HepG2 (cell line): ENCODE results near the gene ANAPC5. TPM values are rescaled to one million over a fixed set of nuclear protein-coding genes. Genes with fewer than 3 reads are reported as not detected.

Experiments
- CBFB ChIP-seq: sonication (generic); formaldehyde crosslinking; IDR thresholded peaks from 2 replicates; pipeline ENCODE4 v1.4.0; 2020; ENCODE audit warnings: missing genetic modification reagents
- MAFG ChIP-seq: sonication (generic); formaldehyde crosslinking; IDR thresholded peaks from 2 replicates; pipeline ENCODE4 v1.5.1; 2020; ENCODE audit warnings: mild to moderate bottlenecking, missing genetic modification reagents
- MED1 ChIP-seq: sonication (generic); formaldehyde crosslinking; IDR thresholded peaks from 2 replicates; pipeline ENCODE4 v1.4.0; 2020; ENCODE audit warnings: missing genetic modification reagents
- MYNN ChIP-seq: sonication (generic); formaldehyde crosslinking; IDR thresholded peaks from 2 replicates; pipeline ENCODE4 v1.4.0; 2020; ENCODE audit warnings: mild to moderate bottlenecking, low read depth, missing genetic modification reagents
- SNAI1 ChIP-seq: sonication (generic); formaldehyde crosslinking; IDR thresholded peaks from 2 replicates; pipeline ENCODE4 v1.5.0; 2020; ENCODE audit warnings: mild to moderate bottlenecking, missing genetic modification reagents, borderline replicate concordance
- TEAD3 ChIP-seq: optimal IDR thresholded peaks from 2 replicates; pipeline ENCODE3; 2016; ENCODE audit warnings: borderline replicate concordance
- ZNF251 ChIP-seq: sonication (generic); formaldehyde crosslinking; IDR thresholded peaks from 2 replicates; pipeline ENCODE4 v1.9.0; 2021; ENCODE audit warnings: mild to moderate bottlenecking, missing genetic modification reagents
- ZNF274 ChIP-seq: sonication (generic); formaldehyde crosslinking; IDR thresholded peaks from 2 replicates; pipeline ENCODE4 v1.5.1; 2020; ENCODE audit warnings: mild to moderate bottlenecking, missing genetic modification reagents
- ZNF776 ChIP-seq: sonication (generic); formaldehyde crosslinking; IDR thresholded peaks from 2 replicates; pipeline ENCODE4 v1.4.0; 2020; ENCODE audit warnings: mild to moderate bottlenecking, missing genetic modification reagents
- polyA plus RNA-seq, 8 experiments: library from polyadenylated mRNA; depleted of rRNA in 3 of 8; stranded (reverse) in 7 of 8; unstranded in 1 of 8; fragments of >200 nt; fragmentation: Illumina TruSeq in 4 of 8; extraction: Trizol in 4 of 8; gene quantifications; 2 replicates each; pipeline versions ENCODE4 v1.2.1 to v1.2.3, GENCODE V29; 2011 to 2016; ENCODE audit warnings: low read depth in 4 of 8, missing spikeins in 1 of 8, mixed read lengths in 1 of 8; ENCODE audit not compliant: insufficient read depth in 1 of 8
- total RNA-seq, 5 experiments: library from RNA; depleted of rRNA; stranded (reverse); fragments of >200 nt; fragmentation: Illumina TruSeq; extraction: Trizol; gene quantifications; 2 replicates each; pipeline ENCODE4 v1.2.3, GENCODE V29; 2016; ENCODE audit warnings: low read depth in 1 of 5
- TF ChIP-seq, protein P1 (sequence below): sonication (generic); formaldehyde crosslinking; IDR thresholded peaks from 2 replicates; pipeline ENCODE4 v1.4.0; 2020; ENCODE audit warnings: missing genetic modification reagents
- TF ChIP-seq, protein P2 (sequence below): IDR thresholded peaks from 2 replicates; pipeline ENCODE4 v1.6.1; 2016; ENCODE audit warnings: missing compliant biosample characterization, missing genetic modification reagents, borderline replicate concordance
- TF ChIP-seq, protein P3 (sequence below): sonication (generic); formaldehyde crosslinking; IDR thresholded peaks from 2 replicates; pipeline ENCODE4 v1.5.1; 2020; ENCODE audit warnings: mild to moderate bottlenecking, missing genetic modification reagents
- TF ChIP-seq, protein P4 (sequence below): sonication (generic); formaldehyde crosslinking; IDR thresholded peaks from 2 replicates; pipeline ENCODE4 v1.5.0; 2020; ENCODE audit warnings: missing genetic modification reagents, mild to moderate bottlenecking, borderline replicate concordance
- TF ChIP-seq, protein P5 (sequence below): sonication (generic); formaldehyde crosslinking; IDR thresholded peaks from 2 replicates; pipeline ENCODE4 v1.5.1; 2020; ENCODE audit warnings: missing genetic modification reagents, mild to moderate bottlenecking, borderline replicate concordance
- TF ChIP-seq, protein P6 (sequence below): sonication (generic); formaldehyde crosslinking; IDR thresholded peaks from 2 replicates; pipeline ENCODE4 v1.8.0; 2022; ENCODE audit warnings: missing genetic modification reagents, mild to moderate bottlenecking, moderate library complexity, borderline replicate concordance

ANAPC5 gene
- total and polyA plus RNA-seq, 2 of the 13 experiments (the other 11 are each of a cell fraction or from before 2014, with no cell fraction given), result 146 to 161 TPM

DNA sequence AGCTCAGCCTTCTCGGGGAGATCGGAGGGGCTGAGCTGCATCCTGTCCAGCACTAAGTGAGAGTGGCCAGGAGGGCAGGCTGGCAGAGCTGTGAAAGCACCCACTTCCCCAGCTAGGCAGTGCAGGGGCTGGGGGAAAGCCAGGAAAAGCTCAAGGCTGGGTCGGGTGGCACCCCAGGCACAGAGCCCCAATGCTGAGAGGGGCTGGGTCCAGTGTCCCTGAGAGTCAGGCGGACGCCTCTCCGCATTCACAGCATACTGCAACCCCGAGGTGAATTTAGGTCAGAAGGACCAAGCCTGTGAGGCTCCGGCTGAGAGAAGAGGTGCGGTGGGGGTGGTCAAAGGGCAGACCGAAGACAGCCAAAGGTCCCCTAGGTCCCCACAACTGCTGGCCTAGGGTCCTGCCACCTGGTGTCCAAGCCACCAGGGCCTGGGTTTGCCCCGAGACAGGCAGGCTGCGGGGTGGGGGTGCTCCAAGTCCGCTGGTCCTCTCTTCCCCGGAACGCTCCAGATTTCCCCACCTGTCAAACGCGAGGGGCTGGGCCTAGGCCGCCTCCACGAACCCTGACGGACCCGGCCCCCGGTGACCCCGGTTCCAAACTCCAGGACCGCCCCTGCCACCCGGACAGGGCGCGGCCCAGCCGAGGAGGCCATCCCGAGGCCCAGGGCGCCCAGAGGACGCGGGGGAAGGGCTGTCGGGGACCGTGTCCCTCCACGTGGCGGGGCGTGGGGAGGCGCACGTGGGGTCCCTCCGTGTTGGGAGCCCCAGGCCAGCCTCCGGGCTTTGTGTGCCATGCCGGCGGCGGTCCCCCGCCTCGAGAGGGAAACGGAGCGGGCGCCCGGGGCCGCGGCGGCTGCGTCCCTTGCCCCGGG, 56.2 kb downstream of the ANAPC5 start (continued):
- TF ChIP-seq, protein P1, sequence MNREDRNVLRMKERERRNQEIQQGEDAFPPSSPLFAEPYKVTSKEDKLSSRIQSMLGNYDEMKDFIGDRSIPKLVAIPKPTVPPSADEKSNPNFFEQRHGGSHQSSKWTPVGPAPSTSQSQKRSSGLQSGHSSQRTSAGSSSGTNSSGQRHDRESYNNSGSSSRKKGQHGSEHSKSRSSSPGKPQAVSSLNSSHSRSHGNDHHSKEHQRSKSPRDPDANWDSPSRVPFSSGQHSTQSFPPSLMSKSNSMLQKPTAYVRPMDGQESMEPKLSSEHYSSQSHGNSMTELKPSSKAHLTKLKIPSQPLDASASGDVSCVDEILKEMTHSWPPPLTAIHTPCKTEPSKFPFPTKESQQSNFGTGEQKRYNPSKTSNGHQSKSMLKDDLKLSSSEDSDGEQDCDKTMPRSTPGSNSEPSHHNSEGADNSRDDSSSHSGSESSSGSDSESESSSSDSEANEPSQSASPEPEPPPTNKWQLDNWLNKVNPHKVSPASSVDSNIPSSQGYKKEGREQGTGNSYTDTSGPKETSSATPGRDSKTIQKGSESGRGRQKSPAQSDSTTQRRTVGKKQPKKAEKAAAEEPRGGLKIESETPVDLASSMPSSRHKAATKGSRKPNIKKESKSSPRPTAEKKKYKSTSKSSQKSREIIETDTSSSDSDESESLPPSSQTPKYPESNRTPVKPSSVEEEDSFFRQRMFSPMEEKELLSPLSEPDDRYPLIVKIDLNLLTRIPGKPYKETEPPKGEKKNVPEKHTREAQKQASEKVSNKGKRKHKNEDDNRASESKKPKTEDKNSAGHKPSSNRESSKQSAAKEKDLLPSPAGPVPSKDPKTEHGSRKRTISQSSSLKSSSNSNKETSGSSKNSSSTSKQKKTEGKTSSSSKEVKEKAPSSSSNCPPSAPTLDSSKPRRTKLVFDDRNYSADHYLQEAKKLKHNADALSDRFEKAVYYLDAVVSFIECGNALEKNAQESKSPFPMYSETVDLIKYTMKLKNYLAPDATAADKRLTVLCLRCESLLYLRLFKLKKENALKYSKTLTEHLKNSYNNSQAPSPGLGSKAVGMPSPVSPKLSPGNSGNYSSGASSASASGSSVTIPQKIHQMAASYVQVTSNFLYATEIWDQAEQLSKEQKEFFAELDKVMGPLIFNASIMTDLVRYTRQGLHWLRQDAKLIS (CRISPR knock-in tag), result no peak
- TF ChIP-seq ZNF776 (CRISPR knock-in tag) (no peak), TEAD3 (CRISPR knock-in tag) (no peak), MED1 (no peak; the same call in 1 of the 2 replicates), CBFB (CRISPR knock-in tag) (no peak), ZNF251 (CRISPR knock-in tag) (no peak), MYNN (CRISPR knock-in tag) (no peak), ZNF274 (CRISPR knock-in tag) (peak; percentile 18; the same call in 1 of the 2 replicates), MAFG (CRISPR knock-in tag) (no peak), SNAI1 (CRISPR knock-in tag) (no peak)
- TF ChIP-seq, protein P2, sequence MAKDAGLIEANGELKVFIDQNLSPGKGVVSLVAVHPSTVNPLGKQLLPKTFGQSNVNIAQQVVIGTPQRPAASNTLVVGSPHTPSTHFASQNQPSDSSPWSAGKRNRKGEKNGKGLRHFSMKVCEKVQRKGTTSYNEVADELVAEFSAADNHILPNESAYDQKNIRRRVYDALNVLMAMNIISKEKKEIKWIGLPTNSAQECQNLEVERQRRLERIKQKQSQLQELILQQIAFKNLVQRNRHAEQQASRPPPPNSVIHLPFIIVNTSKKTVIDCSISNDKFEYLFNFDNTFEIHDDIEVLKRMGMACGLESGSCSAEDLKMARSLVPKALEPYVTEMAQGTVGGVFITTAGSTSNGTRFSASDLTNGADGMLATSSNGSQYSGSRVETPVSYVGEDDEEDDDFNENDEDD (CRISPR knock-in tag), result no peak
- TF ChIP-seq, protein P3, sequence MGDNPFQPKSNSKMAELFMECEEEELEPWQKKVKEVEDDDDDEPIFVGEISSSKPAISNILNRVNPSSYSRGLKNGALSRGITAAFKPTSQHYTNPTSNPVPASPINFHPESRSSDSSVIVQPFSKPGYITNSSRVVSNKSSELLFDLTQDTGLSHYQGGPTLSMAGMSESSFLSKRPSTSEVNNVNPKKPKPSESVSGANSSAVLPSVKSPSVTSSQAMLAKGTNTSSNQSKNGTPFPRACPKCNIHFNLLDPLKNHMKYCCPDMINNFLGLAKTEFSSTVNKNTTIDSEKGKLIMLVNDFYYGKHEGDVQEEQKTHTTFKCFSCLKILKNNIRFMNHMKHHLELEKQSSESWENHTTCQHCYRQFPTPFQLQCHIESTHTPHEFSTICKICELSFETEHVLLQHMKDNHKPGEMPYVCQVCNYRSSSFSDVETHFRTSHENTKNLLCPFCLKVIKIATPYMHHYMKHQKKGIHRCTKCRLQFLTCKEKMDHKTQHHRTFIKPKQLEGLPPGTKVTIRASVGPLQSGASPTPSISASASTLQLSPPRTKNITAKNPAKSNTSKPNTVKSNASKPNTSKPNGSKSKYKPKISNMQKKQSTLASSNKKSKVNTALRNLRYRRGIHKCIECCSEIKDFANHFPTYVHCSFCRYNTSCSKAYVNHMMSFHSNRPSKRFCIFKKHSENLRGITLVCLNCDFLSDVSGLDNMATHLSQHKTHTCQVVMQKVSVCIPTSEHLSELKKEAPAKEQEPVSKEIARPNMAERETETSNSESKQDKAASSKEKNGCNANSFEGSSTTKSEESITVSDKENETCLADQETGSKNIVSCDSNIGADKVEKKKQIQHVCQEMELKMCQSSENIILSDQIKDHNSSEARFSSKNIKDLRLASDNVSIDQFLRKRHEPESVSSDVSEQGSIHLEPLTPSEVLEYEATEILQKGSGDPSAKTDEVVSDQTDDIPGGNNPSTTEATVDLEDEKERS (CRISPR knock-in tag), result no peak
- TF ChIP-seq, protein P4, sequence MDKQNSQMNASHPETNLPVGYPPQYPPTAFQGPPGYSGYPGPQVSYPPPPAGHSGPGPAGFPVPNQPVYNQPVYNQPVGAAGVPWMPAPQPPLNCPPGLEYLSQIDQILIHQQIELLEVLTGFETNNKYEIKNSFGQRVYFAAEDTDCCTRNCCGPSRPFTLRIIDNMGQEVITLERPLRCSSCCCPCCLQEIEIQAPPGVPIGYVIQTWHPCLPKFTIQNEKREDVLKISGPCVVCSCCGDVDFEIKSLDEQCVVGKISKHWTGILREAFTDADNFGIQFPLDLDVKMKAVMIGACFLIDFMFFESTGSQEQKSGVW (CRISPR knock-in tag), result no peak
- TF ChIP-seq, protein P5, sequence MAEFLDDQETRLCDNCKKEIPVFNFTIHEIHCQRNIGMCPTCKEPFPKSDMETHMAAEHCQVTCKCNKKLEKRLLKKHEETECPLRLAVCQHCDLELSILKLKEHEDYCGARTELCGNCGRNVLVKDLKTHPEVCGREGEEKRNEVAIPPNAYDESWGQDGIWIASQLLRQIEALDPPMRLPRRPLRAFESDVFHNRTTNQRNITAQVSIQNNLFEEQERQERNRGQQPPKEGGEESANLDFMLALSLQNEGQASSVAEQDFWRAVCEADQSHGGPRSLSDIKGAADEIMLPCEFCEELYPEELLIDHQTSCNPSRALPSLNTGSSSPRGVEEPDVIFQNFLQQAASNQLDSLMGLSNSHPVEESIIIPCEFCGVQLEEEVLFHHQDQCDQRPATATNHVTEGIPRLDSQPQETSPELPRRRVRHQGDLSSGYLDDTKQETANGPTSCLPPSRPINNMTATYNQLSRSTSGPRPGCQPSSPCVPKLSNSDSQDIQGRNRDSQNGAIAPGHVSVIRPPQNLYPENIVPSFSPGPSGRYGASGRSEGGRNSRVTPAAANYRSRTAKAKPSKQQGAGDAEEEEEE, result no peak
- TF ChIP-seq, protein P6, sequence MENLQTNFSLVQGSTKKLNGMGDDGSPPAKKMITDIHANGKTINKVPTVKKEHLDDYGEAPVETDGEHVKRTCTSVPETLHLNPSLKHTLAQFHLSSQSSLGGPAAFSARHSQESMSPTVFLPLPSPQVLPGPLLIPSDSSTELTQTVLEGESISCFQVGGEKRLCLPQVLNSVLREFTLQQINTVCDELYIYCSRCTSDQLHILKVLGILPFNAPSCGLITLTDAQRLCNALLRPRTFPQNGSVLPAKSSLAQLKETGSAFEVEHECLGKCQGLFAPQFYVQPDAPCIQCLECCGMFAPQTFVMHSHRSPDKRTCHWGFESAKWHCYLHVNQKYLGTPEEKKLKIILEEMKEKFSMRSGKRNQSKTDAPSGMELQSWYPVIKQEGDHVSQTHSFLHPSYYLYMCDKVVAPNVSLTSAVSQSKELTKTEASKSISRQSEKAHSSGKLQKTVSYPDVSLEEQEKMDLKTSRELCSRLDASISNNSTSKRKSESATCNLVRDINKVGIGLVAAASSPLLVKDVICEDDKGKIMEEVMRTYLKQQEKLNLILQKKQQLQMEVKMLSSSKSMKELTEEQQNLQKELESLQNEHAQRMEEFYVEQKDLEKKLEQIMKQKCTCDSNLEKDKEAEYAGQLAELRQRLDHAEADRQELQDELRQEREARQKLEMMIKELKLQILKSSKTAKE, result no peak
